Stimulated activated CD8-positive, alpha-beta memory T cell treated with anti-CD3 and anti-CD28 coated beads, Interleukin-7, amount 100 ng/mL, for 4 hours (primary cell): ENCODE results near the gene RNF207.

Source experiments
- DNase-seq, 2 donors: peaks; one replicate each; pipeline ENCODE4 v3.0.0-alpha.2; 2020; ENCODE audit warnings: low read depth in 2 of 2

Gene RNF207

GRCh38 chr1:6174621-6175410 lies 31.1 kb upstream of the RNF207 start:
- no peak for DNase-seq

- no peak for DNase-seq
These were observed 30.5 kb upstream of the RNF207 start for GRCh38 chr1:6175411-6175828.

DNA sequence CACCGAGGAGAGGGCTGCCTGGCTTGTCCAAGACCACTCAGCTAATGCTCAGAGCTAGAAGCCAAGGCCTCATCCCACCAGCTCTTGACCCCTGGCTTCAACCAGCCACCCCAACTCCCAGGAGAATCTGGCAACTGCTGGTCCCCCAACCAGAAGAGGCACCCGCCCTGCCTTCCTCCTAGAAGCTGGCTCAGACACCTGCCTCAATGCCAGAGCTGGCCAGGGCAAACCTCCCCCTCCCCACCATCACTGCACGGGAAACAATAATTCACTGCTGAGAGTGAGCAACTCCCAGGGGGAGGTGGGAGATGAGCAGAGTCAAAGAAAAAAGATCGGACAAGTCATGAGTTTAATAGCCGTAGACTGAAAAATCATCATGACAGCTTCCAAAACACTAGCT lies 29.1 kb upstream of the RNF207 start:
- DNase-seq = no peak

GRCh38 chr1:6177681-6178380 lies 28.1 kb upstream of the RNF207 start:
- no peak for DNase-seq

DNA sequence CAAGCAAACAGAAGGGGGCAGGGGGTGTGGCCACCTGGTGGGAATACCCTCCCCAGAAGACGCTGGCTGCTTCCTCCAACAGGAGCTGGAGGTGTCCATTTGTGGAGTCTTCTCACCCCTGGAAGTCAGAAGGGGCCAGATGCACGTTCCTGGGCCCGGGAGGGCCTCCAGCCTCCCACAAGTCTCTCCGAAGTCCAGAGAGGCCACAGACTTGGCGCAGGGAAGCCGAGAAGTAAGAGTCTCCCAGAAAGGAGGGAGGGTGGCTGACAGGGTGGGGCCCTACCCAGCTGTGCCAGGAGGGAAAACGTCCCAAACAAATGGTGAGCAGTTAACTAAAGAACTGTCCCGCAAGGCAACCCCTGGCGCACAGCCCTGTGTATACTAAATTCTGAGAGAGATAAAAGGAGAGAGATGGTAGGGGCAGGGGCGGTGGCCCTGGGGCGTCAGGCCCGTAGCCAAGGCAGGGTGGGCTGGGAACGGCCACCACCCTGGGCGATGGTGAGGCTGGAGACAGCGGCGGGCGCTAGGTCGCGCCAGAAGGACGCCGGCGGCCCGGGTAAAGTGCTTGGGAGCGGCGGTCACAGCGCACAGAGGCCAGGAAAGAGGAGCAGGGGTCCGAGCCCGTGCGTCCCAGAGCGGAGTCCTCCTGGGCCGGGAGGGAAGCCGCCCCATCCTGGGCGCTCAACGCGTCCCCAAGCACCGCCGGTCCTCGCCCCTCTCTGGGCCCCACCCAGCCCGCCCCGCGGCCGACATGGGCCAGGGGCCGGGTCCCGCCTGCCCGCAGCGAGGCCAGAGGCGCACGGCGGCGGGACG lies 27.0 kb upstream of the RNF207 start:
- no peak for DNase-seq

DNA sequence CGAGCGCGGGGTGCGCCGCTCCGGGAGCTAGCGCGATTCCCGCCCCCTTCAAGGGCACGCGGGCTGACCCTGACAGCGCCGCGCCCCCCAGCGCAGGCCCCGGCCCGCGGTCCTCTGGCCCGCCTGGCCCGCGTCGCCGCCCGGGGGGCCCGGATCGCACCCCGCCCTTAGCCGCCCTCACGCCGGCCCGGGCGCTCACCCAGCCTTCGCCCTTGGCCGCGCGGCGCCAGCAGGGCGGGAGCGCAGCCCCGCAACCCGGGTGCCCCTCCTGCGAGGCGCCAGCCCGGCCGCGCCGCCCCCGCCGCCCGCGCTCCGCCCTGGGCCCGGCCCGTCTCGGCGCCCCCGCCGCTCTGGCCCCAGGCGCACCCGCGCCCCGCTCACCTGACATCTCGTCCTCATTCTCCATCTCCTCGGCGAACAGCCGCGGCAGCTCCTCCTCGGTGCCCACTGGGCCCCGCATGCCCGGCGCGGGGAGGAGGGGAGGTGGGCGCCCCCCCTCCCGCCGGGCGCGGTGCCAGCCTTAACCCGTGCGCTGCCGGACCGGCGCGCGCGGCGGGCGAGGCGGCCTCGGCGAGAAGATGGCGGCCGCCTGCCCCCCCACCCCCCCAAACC lies 26.2 kb upstream of the RNF207 start:
- no peak for DNase-seq

DNA sequence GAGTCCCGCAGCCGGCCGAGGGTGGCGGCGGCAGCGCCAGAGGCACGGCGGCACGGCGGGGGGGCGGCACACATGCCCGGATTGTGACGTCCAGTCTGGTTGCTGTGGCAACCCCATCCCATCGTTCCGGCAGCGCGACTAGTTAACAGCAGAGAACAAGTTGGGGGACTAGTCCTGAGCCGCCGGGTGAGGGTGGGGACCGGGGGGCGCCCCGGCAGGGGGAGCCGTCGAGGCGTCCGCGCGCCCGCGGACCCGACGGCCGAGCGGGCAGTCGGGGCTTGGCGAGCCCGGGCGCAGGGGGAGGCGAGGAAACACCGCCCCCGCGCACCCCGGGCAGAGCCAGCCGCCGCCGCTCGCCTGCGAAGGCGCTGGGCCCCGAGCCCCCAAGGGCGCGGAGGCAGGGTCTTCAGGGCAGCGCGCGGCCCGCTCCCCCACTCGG lies 25.6 kb upstream of the RNF207 start, which contains the start of gene CHD5:
Gene CHD5, minus strand, starts transcription at position 54 of the 439 bp plus-strand sequence. CDS start 298 bp downstream, outside the sequence.
- no peak for DNase-seq

DNA sequence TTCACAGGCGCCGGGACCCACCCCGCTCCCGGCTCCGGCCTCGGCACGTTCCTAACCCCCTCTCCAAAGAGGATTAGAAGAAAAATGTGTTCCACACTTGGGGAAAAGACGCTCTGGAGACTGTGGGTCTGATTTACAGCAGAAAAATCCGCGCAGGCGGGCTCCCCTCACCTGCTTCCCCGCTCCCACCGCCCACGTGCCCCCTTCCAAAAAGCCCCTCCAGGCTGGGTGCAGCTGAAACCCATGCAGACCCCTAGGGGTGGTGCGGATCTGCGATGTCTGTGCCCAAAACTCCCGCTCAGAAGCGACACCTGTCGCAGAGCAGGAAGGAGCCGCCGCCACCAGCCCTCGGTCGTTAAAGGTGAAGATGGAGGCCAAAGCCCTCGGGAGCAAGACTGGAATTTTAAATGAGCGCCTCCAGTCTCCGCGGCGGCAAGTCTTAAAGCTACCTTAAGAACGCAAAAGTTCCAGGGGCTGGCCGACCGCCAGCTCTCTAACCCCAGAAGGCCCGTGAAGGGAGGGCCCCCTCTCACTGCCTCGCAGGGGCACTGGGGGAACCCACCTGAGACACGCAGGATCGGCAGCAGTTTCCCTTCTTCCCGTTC lies 25.1 kb upstream of the RNF207 start:
- DNase-seq = no peak

GRCh38 chr1:6181347-6181770 lies 24.6 kb upstream of the RNF207 start:
- no peak for DNase-seq

DNA sequence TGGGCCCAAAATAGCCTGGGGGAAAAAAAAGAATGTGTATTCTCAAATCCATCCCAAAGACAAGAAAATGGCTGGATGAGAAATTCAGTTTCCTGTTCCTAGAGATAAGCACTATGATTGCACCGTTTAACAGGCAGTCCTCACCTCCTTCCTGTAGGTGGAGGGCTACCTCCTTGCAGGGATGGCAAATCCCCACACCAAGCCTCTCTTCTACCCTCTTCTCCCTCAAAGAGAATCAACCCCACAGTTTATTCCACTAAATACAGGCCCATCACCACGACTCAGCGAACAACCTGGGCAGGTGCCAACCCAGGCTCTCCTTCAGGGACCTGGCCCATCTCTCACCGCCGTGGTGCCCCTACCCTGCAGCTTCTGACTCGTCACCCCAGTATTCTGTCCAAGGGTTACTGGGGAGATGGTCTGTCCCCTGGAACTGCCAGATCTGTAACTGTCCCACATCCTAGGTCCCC lies 22.4 kb upstream of the RNF207 start:
- DNase-seq = no peak

DNA sequence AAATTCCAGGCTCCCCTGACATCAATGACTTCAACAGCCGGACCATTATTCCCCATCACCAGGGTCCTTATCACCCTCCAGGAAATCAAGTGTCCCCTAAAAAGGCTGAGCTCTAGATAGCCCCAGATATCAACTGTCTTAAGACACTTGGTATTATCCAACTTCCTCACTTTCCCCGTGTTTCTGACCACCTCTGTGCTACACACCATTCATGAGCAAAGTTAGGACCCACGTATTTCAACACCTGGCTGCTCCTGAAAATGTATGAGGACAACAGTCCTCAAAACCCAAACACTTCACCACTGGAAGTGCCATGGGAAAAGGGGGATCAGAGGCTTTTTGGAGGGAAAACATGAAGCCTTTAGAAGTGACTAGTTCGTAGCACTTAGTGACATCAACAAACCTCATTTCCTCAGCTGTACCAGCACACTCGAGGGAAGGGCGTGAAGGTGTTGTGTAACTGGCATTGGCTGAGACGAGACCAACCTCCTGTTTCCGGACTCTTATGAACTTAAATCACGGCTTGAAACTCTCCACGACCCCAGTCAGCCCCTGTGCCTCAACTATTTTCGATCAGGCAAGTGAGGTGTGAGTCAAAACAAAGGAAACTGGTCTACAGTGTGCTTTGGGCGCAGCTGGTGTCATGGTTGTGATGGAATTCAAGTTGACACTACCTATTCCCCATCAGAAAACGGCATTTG lies 21.7 kb upstream of the RNF207 start:
- no peak for DNase-seq

DNA sequence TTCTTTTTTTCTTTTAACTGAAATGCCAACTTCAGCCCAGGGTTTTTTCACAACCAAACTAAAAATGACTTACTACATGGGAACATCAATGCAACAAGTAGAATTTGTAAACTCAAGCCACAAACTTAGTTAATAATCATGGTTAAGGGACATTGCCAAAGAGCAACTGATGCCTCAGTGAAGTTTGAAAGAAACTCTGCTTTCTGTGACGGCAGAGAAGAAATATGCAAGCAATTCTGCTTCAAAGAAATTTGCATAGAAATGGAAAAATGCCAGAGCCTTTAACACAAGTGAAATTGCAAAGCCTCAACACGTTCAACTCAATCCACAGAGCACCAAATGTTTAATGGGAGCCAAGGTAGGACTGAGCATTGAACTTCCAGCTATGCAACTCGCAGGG lies 20.8 kb upstream of the RNF207 start:
- no peak for DNase-seq

- DNase-seq = no peak
These were observed 20.1 kb upstream of the RNF207 start for GRCh38 chr1:6185635-6186382.

DNA sequence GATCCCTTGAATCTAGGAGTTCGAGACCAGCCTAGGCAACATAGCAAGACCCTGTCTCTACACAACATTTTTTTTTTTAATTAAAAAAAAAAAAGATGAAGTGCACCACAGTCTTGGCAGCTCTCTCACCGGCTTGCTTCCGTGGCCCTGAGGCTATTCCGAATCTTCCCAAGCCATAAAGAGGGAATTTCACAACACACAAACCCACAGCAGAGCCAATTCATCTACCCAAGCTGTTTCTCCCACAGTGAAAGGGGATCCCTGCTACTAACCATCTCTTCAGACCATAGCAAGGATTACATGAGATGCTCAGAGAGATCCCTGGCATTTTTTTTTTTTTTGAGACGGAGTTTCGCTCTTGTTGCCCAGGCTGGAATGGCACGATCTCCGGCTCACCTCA lies 17.5 kb upstream of the RNF207 start:
- no peak for DNase-seq

- no peak for DNase-seq
These were observed 14.0 kb upstream of the RNF207 start for GRCh38 chr1:6191968-6192367.

- DNase-seq = no peak
These were observed 8.0 kb upstream of the RNF207 start for GRCh38 chr1:6197746-6198427.

DNA sequence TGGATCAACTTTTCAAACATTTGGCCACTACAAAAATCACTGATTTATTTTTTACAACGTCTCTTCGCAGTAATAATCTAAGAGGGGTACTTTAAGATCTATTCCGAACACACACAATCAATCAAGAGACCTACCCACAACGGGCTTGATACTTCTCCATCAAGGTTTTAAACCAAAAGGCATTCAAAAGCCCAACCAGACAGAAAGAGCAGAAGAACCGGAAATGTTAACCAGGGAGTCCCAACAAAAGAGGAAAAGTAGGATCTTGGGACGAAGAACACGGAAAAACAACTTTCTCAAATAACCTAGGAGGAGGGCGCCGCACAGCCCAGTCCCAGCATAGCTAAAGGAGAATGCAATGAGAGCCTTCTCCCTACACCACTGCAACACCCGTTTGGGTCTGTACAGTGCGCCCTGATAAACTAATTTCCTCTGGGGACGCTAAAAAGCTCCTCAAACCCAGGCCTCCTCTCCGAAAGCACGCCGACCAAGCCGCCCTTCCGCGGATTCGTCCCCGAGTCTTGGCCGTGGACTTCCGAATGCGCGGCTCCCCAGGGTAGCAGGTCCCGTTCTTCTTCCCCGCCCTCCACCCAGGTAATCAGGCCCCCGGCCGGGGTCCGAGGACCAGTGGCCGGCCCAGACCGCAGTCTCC lies 7.1 kb upstream of the RNF207 start:
- peak in 1 of 2 donors; percentile 22 for DNase-seq

- peak; percentile 97 to 98 for DNase-seq
These were observed 6.4 kb upstream of the RNF207 start, which contains the start of gene RPL22 for GRCh38 chr1:6199298-6200187. RPL22 (minus strand) TSS chr1:6199595; CDS start chr1:6199573, 22 bp downstream.
